CD14-positive monocyte (primary cell): ENCODE results near the gene C12orf75. TPM values are rescaled to one million over a fixed set of nuclear protein-coding genes. Genes with fewer than 3 reads are reported as not detected.

Experiments
- DNase-seq, 3 donors: peaks; one replicate each; pipeline ENCODE4 v3.0.0-alpha.2; 2011 to 2022
- H2AFZ ChIP-seq: 2 replicates; pipeline ENCODE4 v1.6.0; 2012; ENCODE audit warnings: mild to moderate bottlenecking, low read depth, low read length, inconsistent platforms; ENCODE audit not compliant: insufficient read depth, poor library complexity, severe bottlenecking
- H3K27ac ChIP-seq, 2 donors: 1 replicate in 1 of 2; 2 replicates in 1 of 2; pipeline ENCODE4 v1.5.1; 2012 to 2013; ENCODE audit warnings: low read length in 2 of 2, control low read depth in 1 of 2, inconsistent platforms in 1 of 2, low read depth in 1 of 2, mild to moderate bottlenecking in 1 of 2
- H3K27me3 ChIP-seq, 2 donors: one replicate each; pipeline versions ENCODE4 v1.6.0 to v1.6.1; 2011 to 2013; ENCODE audit warnings: low read length in 2 of 2; ENCODE audit not compliant: control insufficient read depth in 2 of 2, insufficient read depth in 2 of 2
- H3K36me3 ChIP-seq, 2 donors: replicated peaks in 1 of 2; 1 replicate in 1 of 2; 2 replicates in 1 of 2; pipeline versions ENCODE4 v1.5.1 to v1.6.1; 2012 to 2013; ENCODE audit warnings: low read length in 2 of 2, control low read depth in 1 of 2, inconsistent platforms in 1 of 2, mild to moderate bottlenecking in 1 of 2; ENCODE audit not compliant: insufficient read depth in 2 of 2, control insufficient read depth in 1 of 2
- H3K4me1 ChIP-seq, 2 donors: 1 replicate in 1 of 2; 2 replicates in 1 of 2; pipeline versions ENCODE4 v1.5.1 to v1.6.1; 2012 to 2013; ENCODE audit warnings: low read length in 2 of 2, control low read depth in 1 of 2, inconsistent platforms in 1 of 2, mild to moderate bottlenecking in 1 of 2, moderate library complexity in 1 of 2; ENCODE audit not compliant: insufficient read depth in 2 of 2, control insufficient read depth in 1 of 2
- H3K4me2 ChIP-seq: replicated peaks from 2 replicates; pipeline ENCODE3; 2012; ENCODE audit warnings: low read length, moderate library complexity, mild to moderate bottlenecking; ENCODE audit not compliant: poor library complexity, severe bottlenecking; ENCODE audit errors: extremely low read depth
- H3K4me3 ChIP-seq, 3 experiments: fragments of 200-600 bp in 1 of 3; sonication (generic) in 1 of 3; replicated peaks in 1 of 3; 1 replicate in 2 of 3; 2 replicates in 1 of 3; pipeline ENCODE4 v1.5.1; 2011 to 2013; ENCODE audit warnings: low read length in 3 of 3, mild to moderate bottlenecking in 3 of 3, control low read depth in 2 of 3, low read depth in 2 of 3, inconsistent platforms in 1 of 3, moderate library complexity in 1 of 3
- H3K79me2 ChIP-seq: 2 replicates; pipeline ENCODE4 v1.6.0; 2012; ENCODE audit warnings: mild to moderate bottlenecking, control low read depth, inconsistent platforms, low read length, moderate library complexity; ENCODE audit not compliant: insufficient read depth
- H3K9ac ChIP-seq: 2 replicates; pipeline ENCODE4 v1.6.0; 2017; ENCODE audit warnings: low read length, mild to moderate bottlenecking; ENCODE audit not compliant: insufficient read depth, poor library complexity, severe bottlenecking
- H3K9me3 ChIP-seq, 2 donors: replicated peaks in 1 of 2; 1 replicate in 1 of 2; 2 replicates in 1 of 2; pipeline versions ENCODE4 v1.5.1 to v1.6.1; 2012 to 2013; ENCODE audit warnings: low read length in 2 of 2, control low read depth in 1 of 2; ENCODE audit not compliant: control insufficient read depth in 1 of 2, insufficient read depth in 1 of 2
- H4K20me1 ChIP-seq: 2 replicates; pipeline ENCODE4 v1.6.0; 2012; ENCODE audit warnings: mild to moderate bottlenecking, low read length, control low read depth, moderate library complexity; ENCODE audit not compliant: insufficient read depth
- H3K27ac Mint-ChIP-seq, 7 donors: one replicate each; pipeline ENCODE4 v1.8.0; 2020; ENCODE audit warnings: mild to moderate bottlenecking in 7 of 7, mixed read lengths in 7 of 7, moderate library complexity in 6 of 7, inconsistent platforms in 2 of 7
- H3K27me3 Mint-ChIP-seq, 3 donors: one replicate each; pipeline ENCODE4 v1.8.0; 2021 to 2022; ENCODE audit warnings: low read depth in 3 of 3, mild to moderate bottlenecking in 3 of 3, mixed read lengths in 3 of 3, moderate library complexity in 3 of 3, inconsistent platforms in 1 of 3
- H3K36me3 Mint-ChIP-seq, 2 donors: one replicate each; pipeline ENCODE4 v1.8.0; 2020; ENCODE audit warnings: mixed read lengths in 2 of 2, inconsistent platforms in 1 of 2, mild to moderate bottlenecking in 1 of 2
- H3K4me1 Mint-ChIP-seq: one replicate; pipeline ENCODE4 v1.8.0; 2020; ENCODE audit warnings: mild to moderate bottlenecking, mixed read lengths
- H3K4me3 Mint-ChIP-seq, 2 donors: one replicate each; pipeline ENCODE4 v1.8.0; 2020; ENCODE audit warnings: mild to moderate bottlenecking in 2 of 2, mixed read lengths in 2 of 2, moderate library complexity in 1 of 2
- H3K9me3 Mint-ChIP-seq, 7 donors: one replicate each; pipeline ENCODE4 v1.8.0; 2020 to 2022; ENCODE audit warnings: mixed read lengths in 7 of 7, mild to moderate bottlenecking in 6 of 7, moderate library complexity in 6 of 7, inconsistent platforms in 2 of 7
- WGBS: methylation state at CpG from one replicate; pipeline ENCODE4 v1.1.5; 2013; ENCODE audit warnings: missing lambda C conversion rate; ENCODE audit not compliant: insufficient coverage; 5-methylcytosine and 5-hydroxymethylcytosine counted together
- intact Hi-C, 2 donors: fragments of 100-400 bp; cut with micrococcal nuclease; formaldehyde crosslinking; loops; one replicate each; pipeline versions ENCODE4 v1.15.0 to v1.15.1; 2023
- polyA plus RNA-seq, 3 donors: library from polyadenylated mRNA; depleted of rRNA in 1 of 3; unstranded in 2 of 3; stranded (reverse) in 1 of 3; fragments of 300-500 nt in 2 of 3; fragments of >200 nt in 1 of 3; fragmentation: Illumina TruSeq in 2 of 3; gene quantifications; 1 replicate in 2 of 3; 2 replicates in 1 of 3; pipeline ENCODE4 v1.2.3, GENCODE V29; 2012 to 2021
- TF ChIP-seq, protein P1 (sequence below): fragments of 200-600 bp; IDR thresholded peaks from one replicate; pipeline ENCODE4 v1.8.0; 2022; ENCODE audit warnings: antibody characterized with exemption, mild to moderate bottlenecking

C12orf75 gene
- polyA plus RNA-seq, 3 donors: 0.45 to 0.73 (median 0.73) TPM

- Histone ChIP-seq H3K27ac (no peak overlapping the region), H3K9me3 (no peaks in the 10 kb centered on the region), H3K4me1 (peaks cover 2 to 5% of the 10 kb centered on the region in 2 donors), H3K4me3 (no peak overlapping the region), H4K20me1 (no peaks in the 10 kb centered on the region), H3K9ac (no peak overlapping the region), H3K36me3 (no peaks in the 10 kb centered on the region), H3K27me3 (no peaks in the 10 kb centered on the region), H2AFZ (no peak overlapping the region), H3K79me2 (no peaks in the 10 kb centered on the region), H3K4me2 (peak overlapping the region; percentile 15)
- Mint-ChIP-seq H3K4me1 (peaks cover 6% of the 10 kb centered on the region), H3K9me3 (peaks cover 0 to 2% (median 0%) of the 10 kb centered on the region in 7 donors), H3K27ac (no peak overlapping the region), H3K36me3 (no peaks in the 10 kb centered on the region), H3K4me3 (peak overlapping the region in 1 of 2 donors; percentile 7), H3K27me3 (no peaks in the 10 kb centered on the region)
- peak; percentile 7 to 39 (median 29) for DNase-seq
- TF ChIP-seq, protein P1, sequence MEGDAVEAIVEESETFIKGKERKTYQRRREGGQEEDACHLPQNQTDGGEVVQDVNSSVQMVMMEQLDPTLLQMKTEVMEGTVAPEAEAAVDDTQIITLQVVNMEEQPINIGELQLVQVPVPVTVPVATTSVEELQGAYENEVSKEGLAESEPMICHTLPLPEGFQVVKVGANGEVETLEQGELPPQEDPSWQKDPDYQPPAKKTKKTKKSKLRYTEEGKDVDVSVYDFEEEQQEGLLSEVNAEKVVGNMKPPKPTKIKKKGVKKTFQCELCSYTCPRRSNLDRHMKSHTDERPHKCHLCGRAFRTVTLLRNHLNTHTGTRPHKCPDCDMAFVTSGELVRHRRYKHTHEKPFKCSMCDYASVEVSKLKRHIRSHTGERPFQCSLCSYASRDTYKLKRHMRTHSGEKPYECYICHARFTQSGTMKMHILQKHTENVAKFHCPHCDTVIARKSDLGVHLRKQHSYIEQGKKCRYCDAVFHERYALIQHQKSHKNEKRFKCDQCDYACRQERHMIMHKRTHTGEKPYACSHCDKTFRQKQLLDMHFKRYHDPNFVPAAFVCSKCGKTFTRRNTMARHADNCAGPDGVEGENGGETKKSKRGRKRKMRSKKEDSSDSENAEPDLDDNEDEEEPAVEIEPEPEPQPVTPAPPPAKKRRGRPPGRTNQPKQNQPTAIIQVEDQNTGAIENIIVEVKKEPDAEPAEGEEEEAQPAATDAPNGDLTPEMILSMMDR: peak; percentile 76
- 77% methylated on average over 5 of the region's 18 CpGs for WGBS
- intact Hi-C loops: no loop called here
Measured at GRCh38 chr12:105382771-105383622, 52.5 kb downstream of the C12orf75 start.

DNA sequence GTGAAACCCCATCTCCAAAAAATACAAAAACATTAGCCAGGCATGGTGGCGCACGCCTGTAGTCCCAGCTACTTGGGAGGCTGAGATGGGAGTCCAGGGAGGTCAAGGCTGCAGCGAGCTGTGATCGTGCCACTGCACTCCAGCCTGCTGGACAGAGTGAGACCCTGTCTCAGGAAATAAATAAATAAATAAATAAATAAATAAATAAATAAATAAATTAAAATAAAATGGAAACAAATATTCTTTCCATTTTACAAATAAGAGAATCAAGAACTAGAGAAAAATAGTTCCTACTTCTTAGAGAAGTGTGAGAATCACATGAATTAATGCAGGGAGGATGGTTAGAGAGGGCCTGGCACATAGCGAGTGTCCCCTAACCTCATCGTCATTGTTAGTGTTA, 53.7 kb downstream of the C12orf75 start:
- Histone ChIP-seq H3K4me3 (no peak overlapping the region), H3K79me2 (no peaks in the 10 kb centered on the region), H2AFZ (no peak overlapping the region), H3K27me3 (no peaks in the 10 kb centered on the region), H3K9me3 (no peaks in the 10 kb centered on the region), H3K27ac (no peak overlapping the region), H3K4me1 (peaks cover 2 to 5% of the 10 kb centered on the region in 2 donors), H3K36me3 (no peaks in the 10 kb centered on the region), H4K20me1 (no peaks in the 10 kb centered on the region), H3K4me2 (no peak overlapping the region), H3K9ac (no peak overlapping the region)
- no peak overlapping the region for H3K27ac Mint-ChIP-seq
- no peak overlapping the region for H3K4me3 Mint-ChIP-seq
- no peaks in the 10 kb centered on the region for H3K27me3 Mint-ChIP-seq
- no peaks in the 10 kb centered on the region for H3K36me3 Mint-ChIP-seq
- peaks cover 0 to 2% (median 0%) of the 10 kb centered on the region in 7 donors for H3K9me3 Mint-ChIP-seq
- intact Hi-C loops: no loop called here
- peaks cover 6% of the 10 kb centered on the region for H3K4me1 Mint-ChIP-seq
- no peak for DNase-seq
- WGBS: no CpG with 5 or more reads among the region's 6 CpGs
- TF ChIP-seq, protein P1: no peak
